ENCODE measurements around the gene PLB1.

The PLB1 gene

GRCh38 chr2:28620801-28621171 is 124.9 kb downstream of the PLB1 start:
- Histone ChIP-seq H3F3A (ENCODE audit: low read depth) (no peaks in the 10 kb centered on the region; the same call in 1 of the 2 replicates), H3K9ac (ENCODE audit: low read depth, low read length, poor library complexity, severe bottlenecking) (peak overlapping the region; percentile 55), H4K20me1 (ENCODE audit: insufficient read depth, low read length, poor library complexity, severe bottlenecking) (no peaks in the 10 kb centered on the region), H3K79me2 (ENCODE audit: insufficient read depth, low read length) (no peaks in the 10 kb centered on the region), H2AFZ (ENCODE audit: low read length) (no peak overlapping the region), H3K9me2 (replicated peaks; ENCODE audit: low read depth, low read length) (no peaks in the 10 kb centered on the region), H3K4me2 (ENCODE audit: low read depth, low read length, poor library complexity, severe bottlenecking) (peak overlapping the region; percentile 83), H3K4me1 (ENCODE audit: insufficient read depth, low read length, poor library complexity, severe bottlenecking) (peaks cover 65% of the 10 kb centered on the region), H3K27me3 (ENCODE audit: insufficient read depth, low read length, poor library complexity, severe bottlenecking) (no peaks in the 10 kb centered on the region), H3K4me3 (ENCODE audit: low read length, poor library complexity, severe bottlenecking) (peak overlapping the region; percentile 64), H3K9me3 (ENCODE audit: insufficient read depth, low read depth, low read length) (no peaks in the 10 kb centered on the region), H3K36me3 (ENCODE audit: insufficient read depth, low read length) (no peaks in the 10 kb centered on the region)
- TF ChIP-seq CTCF (conservative IDR thresholded peaks at IDR 0.05; ENCODE audit: low read length) (no peak), EZH2phosphoT487 (IDR thresholded peaks at IDR 0.05; ENCODE audit: borderline replicate concordance) (no peak)

GRCh38 chr2:28621172-28622100 is 125.6 kb downstream of the PLB1 start:
- H3F3A ChIP-seq (ENCODE audit: low read depth), result no peaks in the 10 kb centered on the region; the same call in 1 of the 2 replicates
- H3K79me2 ChIP-seq (ENCODE audit: insufficient read depth, low read length), result no peaks in the 10 kb centered on the region
- H3K4me1 ChIP-seq (ENCODE audit: insufficient read depth, low read length, poor library complexity, severe bottlenecking), result peaks cover 66% of the 10 kb centered on the region
- H3K9me3 ChIP-seq (ENCODE audit: insufficient read depth, low read depth, low read length), result no peaks in the 10 kb centered on the region
- peak overlapping the region; percentile 55 for H3K9ac ChIP-seq (ENCODE audit: low read depth, low read length, poor library complexity, severe bottlenecking)
- peak overlapping the region; percentile 83 for H3K4me2 ChIP-seq (ENCODE audit: low read depth, low read length, poor library complexity, severe bottlenecking)
- H2AFZ ChIP-seq (ENCODE audit: low read length), result peak overlapping the region; percentile 51; the same call in 1 of the 2 replicates
- H3K27me3 ChIP-seq (ENCODE audit: insufficient read depth, low read length, poor library complexity, severe bottlenecking), result no peaks in the 10 kb centered on the region
- H3K36me3 ChIP-seq (ENCODE audit: insufficient read depth, low read length), result no peaks in the 10 kb centered on the region
- no peak for TF ChIP-seq EZH2phosphoT487 (IDR thresholded peaks at IDR 0.05; ENCODE audit: borderline replicate concordance)
- TF ChIP-seq CTCF (conservative IDR thresholded peaks at IDR 0.05; ENCODE audit: low read length), result peak; percentile 68
- no peaks in the 10 kb centered on the region for H3K9me2 ChIP-seq (replicated peaks; ENCODE audit: low read depth, low read length)
- peak overlapping the region; percentile 64 for H3K4me3 ChIP-seq (ENCODE audit: low read length, poor library complexity, severe bottlenecking)
- H4K20me1 ChIP-seq (ENCODE audit: insufficient read depth, low read length, poor library complexity, severe bottlenecking), result no peaks in the 10 kb centered on the region

GRCh38 chr2:28622101-28622499 is 126.2 kb downstream of the PLB1 start:
- H3K4me2 ChIP-seq (ENCODE audit: low read depth, low read length, poor library complexity, severe bottlenecking), result peak overlapping the region; percentile 83
- no peaks in the 10 kb centered on the region for H3K79me2 ChIP-seq (ENCODE audit: insufficient read depth, low read length)
- H3K27me3 ChIP-seq (ENCODE audit: insufficient read depth, low read length, poor library complexity, severe bottlenecking), result no peaks in the 10 kb centered on the region
- H2AFZ ChIP-seq (ENCODE audit: low read length), result peak overlapping the region; percentile 51; the same call in 1 of the 2 replicates
- peaks cover 73% of the 10 kb centered on the region for H3K4me1 ChIP-seq (ENCODE audit: insufficient read depth, low read length, poor library complexity, severe bottlenecking)
- TF ChIP-seq EZH2phosphoT487 (IDR thresholded peaks at IDR 0.05; ENCODE audit: borderline replicate concordance) (no peak), CTCF (conservative IDR thresholded peaks at IDR 0.05; ENCODE audit: low read length) (no peak)
- no peaks in the 10 kb centered on the region for H3K36me3 ChIP-seq (ENCODE audit: insufficient read depth, low read length)
- no peaks in the 10 kb centered on the region for H4K20me1 ChIP-seq (ENCODE audit: insufficient read depth, low read length, poor library complexity, severe bottlenecking)
- peak overlapping the region; percentile 64 for H3K4me3 ChIP-seq (ENCODE audit: low read length, poor library complexity, severe bottlenecking)
- no peaks in the 10 kb centered on the region for H3K9me2 ChIP-seq (replicated peaks; ENCODE audit: low read depth, low read length)
- no peaks in the 10 kb centered on the region for H3K9me3 ChIP-seq (ENCODE audit: insufficient read depth, low read depth, low read length)
- peak overlapping the region; percentile 55 for H3K9ac ChIP-seq (ENCODE audit: low read depth, low read length, poor library complexity, severe bottlenecking)
- H3F3A ChIP-seq (ENCODE audit: low read depth), result no peaks in the 10 kb centered on the region; the same call in 1 of the 2 replicates
